IPS-NIHi11 (cell line): ENCODE data around the gene TANC1.

Source experiments
- DNase-seq: peaks from one replicate; pipeline ENCODE4 v3.0.0; 2012; ENCODE audit warnings: mixed read lengths, low spot score

Gene TANC1

DNA sequence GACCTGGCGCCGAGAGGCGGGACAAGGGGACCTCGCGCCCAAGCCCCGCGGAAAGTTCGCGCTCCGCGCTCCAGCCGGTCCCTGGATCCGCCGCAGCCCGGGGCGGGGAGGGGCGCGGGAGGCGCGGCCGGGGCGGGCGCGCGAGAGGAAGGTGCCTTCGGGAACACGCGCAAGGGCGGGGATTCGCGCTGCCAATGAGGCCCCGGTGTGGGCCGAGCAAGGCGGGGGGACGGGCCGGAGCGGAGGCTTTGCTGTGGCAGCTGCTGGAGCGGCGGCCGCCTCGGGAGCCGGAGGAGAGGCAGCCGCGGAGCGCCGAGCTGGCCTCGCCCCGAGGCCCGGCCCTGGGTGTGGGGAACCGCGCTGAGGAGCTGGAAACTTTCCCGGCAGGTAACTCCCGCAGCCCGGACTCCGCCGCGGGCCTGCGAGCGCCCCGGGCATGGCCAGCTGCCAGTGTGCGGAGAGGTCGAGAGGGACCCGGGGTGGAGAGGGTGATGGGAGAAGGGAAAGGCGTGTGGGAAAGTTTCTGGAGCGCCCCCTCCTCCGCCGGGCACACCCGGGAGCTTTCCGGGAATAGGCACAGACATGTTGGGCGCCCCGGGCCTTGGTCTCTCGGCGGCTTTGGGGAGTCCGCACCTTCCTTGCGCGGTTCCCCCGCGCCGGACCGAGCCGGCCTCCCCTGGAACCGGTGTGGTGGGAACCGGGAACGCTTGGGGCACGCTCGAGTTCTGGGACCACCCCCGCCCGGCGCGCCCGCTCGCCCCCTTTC, at the start of gene TANC1:
TANC1 (plus strand) TSS at position 245 of the 766 bp plus-strand sequence. CDS start 97,271 bp downstream, outside the sequence.
- peak; percentile 89 for DNase-seq

DNA sequence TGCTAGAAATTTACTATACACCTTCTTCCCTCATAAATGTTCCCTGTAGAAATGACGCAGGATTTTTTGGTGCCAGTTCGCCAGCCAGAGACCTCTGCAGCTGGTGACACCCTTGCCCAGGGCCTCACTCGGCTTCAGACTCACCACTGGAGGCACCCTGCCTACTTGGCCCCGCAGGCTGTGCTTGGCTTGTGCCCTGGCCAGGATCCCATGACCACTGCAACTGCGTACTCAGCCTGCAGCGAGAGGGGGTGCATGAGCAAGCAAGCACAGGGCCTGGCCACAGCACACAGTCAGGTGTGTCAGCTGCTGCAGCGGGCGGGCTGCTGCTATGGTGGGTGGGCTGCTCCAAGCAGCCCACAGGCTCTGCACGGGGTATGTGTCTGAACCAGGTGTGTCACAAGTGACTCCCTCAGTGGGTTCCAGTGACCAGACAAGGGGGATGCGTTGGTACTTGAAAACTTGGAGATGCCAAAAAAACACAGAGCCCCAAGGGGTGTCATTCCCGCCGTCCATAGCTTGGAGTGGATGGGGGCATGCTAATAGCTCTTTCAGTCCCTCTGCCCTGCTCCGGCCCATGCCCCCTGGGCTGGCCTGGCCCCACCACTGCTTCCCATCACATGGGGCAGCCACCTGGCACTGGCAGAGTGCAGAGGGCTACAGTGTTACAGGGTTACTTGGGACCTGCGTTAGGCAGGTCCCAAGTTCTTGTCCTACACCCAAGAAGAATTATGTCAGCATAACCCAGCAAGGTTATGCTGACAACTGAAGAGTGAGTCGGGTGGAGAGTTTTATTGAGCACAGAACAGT, 46.6 kb upstream of the TANC1 start:
- no peak for DNase-seq

- DNase-seq = no peak
Measured at GRCh38 chr2:158922601-158923000, 45.8 kb upstream of the TANC1 start.

DNA sequence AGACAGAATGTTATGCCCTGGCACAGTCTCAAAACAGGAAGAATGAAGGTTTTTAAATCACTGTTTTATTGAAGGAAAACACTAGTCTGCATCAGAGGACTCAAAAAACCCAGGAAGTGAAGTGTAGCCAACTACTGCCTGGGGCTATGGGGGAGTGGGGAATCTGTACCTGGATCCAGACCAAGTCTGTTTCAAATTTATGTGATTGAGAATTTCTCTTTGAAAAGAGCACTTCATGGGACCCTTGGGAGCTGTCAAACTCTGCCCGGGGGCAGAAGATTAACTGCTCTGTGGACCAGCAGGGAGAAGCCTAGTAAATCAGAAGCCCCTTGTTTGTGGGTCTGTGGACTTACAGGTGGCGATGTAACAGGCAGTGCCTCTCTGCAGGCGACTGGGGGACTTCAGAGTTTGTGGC, 45.3 kb upstream of the TANC1 start:
- no peak for DNase-seq

- DNase-seq = no peak
Measured at GRCh38 chr2:158923641-158924040, 44.8 kb upstream of the TANC1 start.

DNA sequence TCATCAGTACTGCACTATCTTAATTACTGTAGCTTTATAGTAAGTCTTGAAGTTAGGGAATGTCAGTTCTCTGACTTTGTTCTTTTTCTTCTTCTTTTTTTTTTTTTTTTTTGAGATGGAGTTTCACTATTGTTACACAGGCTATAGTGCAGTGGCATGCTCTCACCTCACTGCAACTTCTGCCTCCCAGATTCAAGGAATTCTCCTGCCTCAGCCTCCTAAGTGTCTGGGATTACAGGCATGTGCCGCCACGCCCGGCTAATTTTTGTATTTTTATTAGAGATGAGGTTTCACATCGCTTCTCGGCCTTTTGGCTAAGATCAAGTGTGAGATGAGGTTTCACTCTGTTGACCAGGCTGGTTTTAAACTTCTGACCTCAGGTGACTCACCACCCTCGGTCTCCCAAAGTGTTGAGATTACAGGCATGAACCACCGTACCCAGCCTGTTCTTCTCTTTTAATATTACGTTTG, 41.9 kb upstream of the TANC1 start:
- DNase-seq = no peak

DNA sequence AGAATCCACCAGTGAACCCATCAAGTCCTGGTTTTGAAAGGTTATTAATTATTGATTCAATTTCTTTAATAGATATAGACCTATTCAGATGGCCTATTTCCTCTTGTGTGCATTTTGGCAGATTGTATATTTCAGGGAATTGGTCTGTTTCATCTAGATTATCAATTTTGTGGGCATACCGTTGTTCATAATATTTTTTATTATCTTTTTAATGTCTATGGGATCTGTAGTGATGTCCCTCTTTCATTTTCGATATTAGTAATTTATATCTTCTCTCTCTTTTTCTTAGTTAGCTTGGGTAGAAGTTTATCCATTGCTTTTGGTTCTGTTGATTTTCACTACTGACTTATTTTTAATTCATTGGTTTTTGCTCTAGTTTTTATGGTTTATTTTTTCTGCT, 39.9 kb upstream of the TANC1 start:
- DNase-seq = no peak

GRCh38 chr2:158928965-158929364, 39.5 kb upstream of the TANC1 start:
- no peak for DNase-seq

GRCh38 chr2:158931572-158931971, 36.9 kb upstream of the TANC1 start:
- no peak for DNase-seq

DNA sequence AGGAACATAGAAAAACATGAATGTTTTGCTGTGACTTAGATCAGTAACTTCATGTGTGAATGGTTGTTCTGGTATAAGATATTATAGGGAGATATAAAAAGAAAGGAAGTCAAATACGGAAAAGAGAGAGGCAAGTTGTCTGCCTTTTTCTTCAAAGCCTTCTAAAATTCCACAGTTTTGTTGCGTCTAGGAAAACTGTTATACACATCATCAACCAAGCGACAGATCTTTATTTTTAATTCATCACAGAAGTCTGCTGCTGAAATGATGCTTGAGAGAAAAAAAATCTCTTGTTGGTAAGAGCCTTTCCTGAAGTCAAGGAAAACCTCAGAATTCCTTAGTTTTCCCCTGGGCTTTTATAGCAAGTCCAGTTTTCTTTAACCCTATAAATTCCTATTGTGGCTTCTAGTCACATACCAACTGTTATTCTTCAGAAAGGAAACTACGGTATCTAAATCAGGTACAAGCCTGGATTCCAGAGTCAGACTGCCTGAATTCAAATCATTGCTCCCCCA, 36.3 kb upstream of the TANC1 start:
- no peak for DNase-seq

- no peak for DNase-seq
Measured at GRCh38 chr2:158934170-158934569, 34.3 kb upstream of the TANC1 start.

- no peak for DNase-seq
Measured at GRCh38 chr2:158935617-158936016, 32.8 kb upstream of the TANC1 start.

DNA sequence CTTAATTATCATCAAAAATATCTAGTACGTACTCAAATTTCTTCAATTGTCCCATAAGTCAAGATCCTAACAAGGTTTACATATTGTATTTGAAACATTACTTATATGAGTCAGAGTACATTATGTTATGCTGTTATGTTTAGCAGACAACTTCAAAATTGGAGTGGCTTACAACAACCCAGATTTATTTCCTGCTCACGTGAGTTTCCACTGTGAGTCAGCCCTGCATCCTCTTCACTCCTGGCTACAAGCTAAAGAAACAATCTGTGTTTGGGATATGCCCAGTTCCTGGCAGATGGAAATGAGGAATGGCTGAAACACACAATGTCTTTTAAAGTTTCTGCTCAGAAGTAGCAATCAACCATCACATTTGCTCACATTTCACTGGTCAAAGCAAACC, 31.5 kb upstream of the TANC1 start:
- DNase-seq = no peak

GRCh38 chr2:158940356-158940755, 28.1 kb upstream of the TANC1 start:
- no peak for DNase-seq

DNA sequence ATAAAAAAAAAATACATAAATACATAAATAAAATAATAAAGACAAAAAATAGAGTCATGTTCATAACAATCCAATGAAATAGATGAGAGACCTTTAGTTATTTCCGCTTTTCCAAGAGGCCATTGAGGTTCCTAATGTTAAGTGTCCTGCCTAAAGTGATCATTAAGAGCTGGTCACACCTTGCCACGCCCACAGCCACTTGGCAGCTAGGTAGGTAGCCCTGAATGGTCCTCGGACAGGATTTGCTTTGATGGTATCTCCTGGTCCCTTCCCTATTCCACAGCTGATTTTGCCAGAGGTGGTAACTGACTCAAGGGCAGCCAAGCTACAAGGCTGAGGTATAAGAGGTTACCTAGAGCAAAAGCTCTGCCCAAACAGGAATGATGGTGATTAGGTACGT, 24.5 kb upstream of the TANC1 start:
- DNase-seq = no peak

GRCh38 chr2:158948964-158949699, 19.3 kb upstream of the TANC1 start:
- DNase-seq = no peak

DNA sequence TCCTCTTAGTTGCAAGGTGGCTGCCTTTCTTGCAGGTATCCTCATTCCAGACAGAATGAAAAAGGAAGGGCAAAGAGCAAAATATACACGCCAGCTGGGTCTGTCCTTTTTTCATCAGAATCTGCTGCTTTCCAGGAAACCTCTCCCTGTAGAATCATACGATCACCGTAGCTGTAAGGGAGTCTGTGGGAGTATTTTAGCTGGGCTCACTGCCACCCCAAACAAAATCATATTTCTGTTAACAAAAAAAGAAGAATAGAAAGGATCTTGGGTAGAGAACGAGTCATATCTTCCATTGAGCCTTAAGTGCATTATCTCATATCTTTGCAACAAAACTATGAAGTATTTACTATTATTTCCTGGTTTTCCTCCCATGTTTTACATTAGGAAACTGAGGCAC, 15.0 kb upstream of the TANC1 start:
- no peak for DNase-seq

DNA sequence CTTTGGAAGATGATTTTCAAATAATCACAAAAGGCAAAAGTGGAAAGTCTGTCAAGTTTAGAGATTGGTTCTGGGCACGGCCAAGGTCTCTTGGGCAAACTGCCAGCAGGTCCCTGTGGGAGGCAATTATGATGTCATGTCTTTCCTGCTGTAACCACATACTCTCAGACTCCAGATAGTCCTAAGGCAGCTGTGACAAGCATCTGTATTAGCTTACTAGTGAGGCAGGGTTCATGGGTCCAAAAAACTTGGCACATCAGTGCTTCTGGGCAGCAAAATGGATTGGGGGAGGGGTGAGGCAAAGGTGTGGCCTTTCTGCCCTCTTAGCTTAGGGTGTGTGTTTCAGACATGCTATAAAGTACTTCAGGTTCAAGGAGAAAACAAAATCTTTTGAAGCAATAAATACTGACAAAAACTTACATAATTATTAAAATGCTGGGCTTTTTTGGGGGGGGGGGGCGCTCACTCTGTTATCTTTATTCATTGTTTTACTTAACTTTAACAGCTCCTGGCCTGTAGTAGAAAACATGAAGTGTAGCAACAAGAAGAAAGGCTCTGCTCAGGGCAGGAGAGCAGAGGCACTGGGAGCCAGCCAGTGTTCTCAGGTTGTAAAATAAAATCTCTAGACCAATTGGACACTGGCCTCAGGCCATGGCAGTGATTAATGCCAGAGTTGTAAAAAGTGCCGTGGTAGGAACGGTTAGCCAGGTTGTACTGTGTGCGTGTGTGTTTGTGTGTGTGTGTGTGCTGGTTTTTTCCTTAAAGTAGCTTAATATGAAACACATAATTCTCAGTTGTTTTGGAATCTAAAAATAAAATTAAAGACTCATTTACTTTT, 14.3 kb upstream of the TANC1 start:
- DNase-seq = peak; percentile 46

- DNase-seq = no peak
Measured at GRCh38 chr2:158955842-158956365, 12.5 kb upstream of the TANC1 start.

DNA sequence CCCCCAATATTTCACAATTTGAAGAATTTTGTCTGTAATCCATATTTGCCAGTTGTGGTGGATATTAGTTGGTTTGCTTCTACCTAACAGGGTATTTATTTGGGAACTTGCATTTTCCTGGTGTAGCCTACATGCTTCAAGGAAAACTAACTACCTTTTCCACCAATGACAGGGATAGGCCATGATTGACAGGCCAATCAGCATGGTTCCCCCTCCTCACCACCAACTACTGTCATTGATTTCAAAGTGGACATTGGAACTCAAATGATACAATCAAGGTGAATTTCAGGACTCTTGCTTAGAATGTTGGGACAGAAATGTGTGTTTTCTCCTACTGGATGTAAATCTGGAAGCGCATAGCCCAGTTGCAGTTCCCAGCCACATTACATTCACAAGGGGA, 10.1 kb upstream of the TANC1 start:
- DNase-seq = no peak

DNA sequence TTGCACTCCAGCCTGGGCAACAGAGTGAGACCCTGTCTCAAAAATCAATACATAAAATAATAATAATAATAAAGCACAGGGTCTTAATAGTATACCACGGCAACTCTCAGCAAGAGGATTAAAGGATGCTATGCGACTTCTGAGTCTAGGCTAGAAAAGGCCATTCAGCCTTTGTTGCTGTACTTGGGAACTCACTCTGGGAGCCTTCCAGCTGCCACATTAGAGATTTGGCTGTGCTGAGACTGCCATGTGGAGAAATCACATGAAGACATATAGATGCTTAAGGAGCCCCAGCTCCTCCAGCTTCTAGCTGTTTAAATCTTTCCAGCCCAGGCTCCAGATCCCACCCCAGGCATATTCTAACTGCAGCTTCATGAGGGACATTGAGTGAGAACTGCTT, 8.2 kb upstream of the TANC1 start:
- no peak for DNase-seq
